ENCODE data around the gene TSPYL4. TPM values are rescaled to one million over a fixed set of nuclear protein-coding genes. Genes with fewer than 3 reads are reported as not detected.

The TSPYL4 gene
- total and polyA plus RNA-seq, 2 donors (not counting 1 experiment from before 2014, with no cell fraction given), result 20.6 to 21.4 TPM

DNA sequence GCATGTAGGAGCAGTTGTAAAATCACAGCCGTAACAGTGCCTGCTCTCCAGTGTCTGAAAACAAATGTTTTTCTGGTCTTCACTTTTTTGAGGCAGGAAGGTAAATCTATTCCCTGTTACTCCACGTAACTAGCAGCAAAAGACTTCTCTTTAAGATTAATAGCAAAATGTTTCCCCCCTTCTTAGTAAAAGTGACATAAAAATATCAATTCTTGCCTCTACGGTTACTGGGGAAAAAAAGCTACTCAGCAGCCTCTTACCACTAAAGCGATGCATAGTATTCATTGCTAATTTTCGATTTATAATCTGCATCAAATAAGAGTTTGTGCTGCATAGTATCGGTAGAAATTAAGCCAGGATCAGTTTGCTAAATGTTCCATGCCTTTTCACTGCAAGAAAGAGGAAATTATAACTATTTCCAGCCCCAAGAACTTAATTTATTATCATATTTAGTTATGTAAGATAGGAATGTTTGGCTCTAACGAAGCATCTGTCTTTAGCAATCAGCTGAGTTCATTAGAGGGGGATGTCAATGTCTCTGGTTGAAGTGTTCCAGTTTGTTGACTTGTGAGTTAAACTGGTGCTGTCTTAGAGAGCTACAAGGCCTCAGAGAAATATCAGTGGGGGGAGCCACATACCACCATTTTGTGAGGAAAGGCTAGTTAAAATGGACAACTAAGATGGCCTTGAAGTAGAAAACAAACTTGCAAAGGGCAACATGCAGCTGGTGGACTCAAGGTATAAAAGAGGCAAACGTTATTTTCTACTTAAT, 26.5 kb upstream of the TSPYL4 start:
- POLR2A ChIA-PET, result interaction anchor here (0.6 to 3.4 kb wide), 6 partner anchors 25 to 398 kb away, joined by 3 to 17 read pairs (median 4); partner anchors contain the start of genes RWDD1, TSPYL4 and ZUP1
- Histone ChIP-seq H3K79me2 (ENCODE audit: control insufficient read depth, insufficient read depth, low read length) (peaks cover 67% of the 10 kb centered on the region), H3K27me3 (replicated peaks in 1 of 4; ENCODE audit: control extremely low read depth in 1 of 4, control insufficient read depth in 3 of 4, insufficient read depth in 4 of 4, low read length in 3 of 4) (no peaks in the 10 kb centered on the region), H3K4me3 (ENCODE audit: control extremely low read depth in 1 of 5, extremely low read depth in 1 of 5, insufficient read depth in 1 of 5, low read depth in 2 of 5, low read length in 4 of 5) (peak overlapping the region; percentile 89 to 96 (median 94)), H3K4me1 (ENCODE audit: control insufficient read depth in 2 of 2, insufficient read depth in 2 of 2, low read length in 2 of 2) (peaks cover 41 to 43% of the 10 kb centered on the region in 2 donors), H3K27ac (ENCODE audit: low read length in 2 of 2) (peak overlapping the region; percentile 99), H3K4me2 (replicated peaks; ENCODE audit: low read depth, low read length, poor library complexity, severe bottlenecking) (peak overlapping the region; percentile 84), H4K20me1 (ENCODE audit: control insufficient read depth, insufficient read depth, low read length, poor library complexity, severe bottlenecking) (peaks cover 40% of the 10 kb centered on the region), H2AFZ (ENCODE audit: insufficient read depth, low read depth, low read length, poor library complexity, severe bottlenecking) (peak overlapping the region; percentile 80), H3K9ac (ENCODE audit: low read length) (peak overlapping the region; percentile 98), H3K36me3 (replicated peaks in 1 of 2; ENCODE audit: control extremely low read depth in 1 of 2, control insufficient read depth in 1 of 2, extremely low read depth in 1 of 2, insufficient read depth in 2 of 2, low read length in 1 of 2) (peaks cover 0 to 16% of the 10 kb centered on the region in 2 experiments), H3K9me3 (ENCODE audit: control extremely low read depth in 1 of 3, control insufficient read depth in 2 of 3, insufficient read depth in 1 of 3, low read length in 2 of 3) (no peaks in the 10 kb centered on the region)
- Mint-ChIP-seq H3K27ac (peak overlapping the region; percentile 100), H3K4me1 (peaks cover 53% of the 10 kb centered on the region), H3K4me3 (peak overlapping the region; percentile 97), H3K9me3 (ENCODE audit: insufficient read depth) (no peaks in the 10 kb centered on the region), H3K27me3 (no peaks in the 10 kb centered on the region)
- DNase-seq, result peak; percentile 40
- WGBS (ENCODE audit: insufficient coverage), result 32% methylated on average over 2 of the region's 8 CpGs
- intact Hi-C loops (cut with micrococcal nuclease), result loop anchor here (1.0 to 5.0 kb wide), 2 partner anchors 87 to 180 kb away; partner anchors contain the start of gene NT5DC1
- no peak for ATAC-seq (ENCODE audit: low read depth)
- CTCF ChIA-PET, result interaction anchor here (0.8 to 5.2 kb wide), 12 partner anchors 8 to 291 kb away, joined by 3 to 29 read pairs (median 6); partner anchors contain the start of gene RWDD1
- TF ChIP-seq, protein P1, sequence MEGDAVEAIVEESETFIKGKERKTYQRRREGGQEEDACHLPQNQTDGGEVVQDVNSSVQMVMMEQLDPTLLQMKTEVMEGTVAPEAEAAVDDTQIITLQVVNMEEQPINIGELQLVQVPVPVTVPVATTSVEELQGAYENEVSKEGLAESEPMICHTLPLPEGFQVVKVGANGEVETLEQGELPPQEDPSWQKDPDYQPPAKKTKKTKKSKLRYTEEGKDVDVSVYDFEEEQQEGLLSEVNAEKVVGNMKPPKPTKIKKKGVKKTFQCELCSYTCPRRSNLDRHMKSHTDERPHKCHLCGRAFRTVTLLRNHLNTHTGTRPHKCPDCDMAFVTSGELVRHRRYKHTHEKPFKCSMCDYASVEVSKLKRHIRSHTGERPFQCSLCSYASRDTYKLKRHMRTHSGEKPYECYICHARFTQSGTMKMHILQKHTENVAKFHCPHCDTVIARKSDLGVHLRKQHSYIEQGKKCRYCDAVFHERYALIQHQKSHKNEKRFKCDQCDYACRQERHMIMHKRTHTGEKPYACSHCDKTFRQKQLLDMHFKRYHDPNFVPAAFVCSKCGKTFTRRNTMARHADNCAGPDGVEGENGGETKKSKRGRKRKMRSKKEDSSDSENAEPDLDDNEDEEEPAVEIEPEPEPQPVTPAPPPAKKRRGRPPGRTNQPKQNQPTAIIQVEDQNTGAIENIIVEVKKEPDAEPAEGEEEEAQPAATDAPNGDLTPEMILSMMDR (IDR thresholded peaks at IDR 0.05), result no peak
- TF ChIP-seq EZH2 (IDR thresholded peaks at IDR 0.05; ENCODE audit: borderline replicate concordance, insufficient read depth, low read depth, low read length, poor library complexity, severe bottlenecking), result no peak
